Liver (tissue), 9 donors: ENCODE results near the gene KCNK2. TPM values are rescaled to one million over a fixed set of nuclear protein-coding genes. Genes with fewer than 3 reads are reported as not detected.

Experiments
- DNase-seq: peaks from one replicate; pipeline ENCODE4 v3.0.0-alpha.2; 2017; ENCODE audit warnings: low spot score
- H3K27ac ChIP-seq, 2 donors: one replicate each; pipeline ENCODE4 v1.7.0; 2013; ENCODE audit warnings: inconsistent platforms in 2 of 2, low read length in 2 of 2, control low read depth in 1 of 2, low read depth in 1 of 2, mild to moderate bottlenecking in 1 of 2
- H3K27me3 ChIP-seq, 4 donors: one replicate each; pipeline versions ENCODE4 v1.6.1 to v1.7.0; 2013; ENCODE audit warnings: low read length in 3 of 4, inconsistent platforms in 1 of 4, mild to moderate bottlenecking in 1 of 4, moderate library complexity in 1 of 4; ENCODE audit not compliant: control insufficient read depth in 4 of 4, insufficient read depth in 4 of 4
- H3K36me3 ChIP-seq, 4 donors: one replicate each; pipeline versions ENCODE4 v1.6.1 to v1.7.0; 2013; ENCODE audit warnings: low read length in 3 of 4, mild to moderate bottlenecking in 3 of 4, low read depth in 1 of 4, moderate library complexity in 1 of 4; ENCODE audit not compliant: control insufficient read depth in 4 of 4, insufficient read depth in 3 of 4
- H3K4me1 ChIP-seq, 4 donors: one replicate each; pipeline versions ENCODE4 v1.6.1 to v1.7.0; 2013; ENCODE audit warnings: low read length in 3 of 4, mild to moderate bottlenecking in 3 of 4, moderate library complexity in 1 of 4; ENCODE audit not compliant: control insufficient read depth in 4 of 4, insufficient read depth in 4 of 4
- H3K4me3 ChIP-seq, 3 donors: one replicate each; pipeline versions ENCODE4 v1.6.1 to v1.7.0; 2013; ENCODE audit warnings: low read length in 3 of 3, control low read depth in 1 of 3, low read depth in 1 of 3, mild to moderate bottlenecking in 1 of 3
- H3K9ac ChIP-seq, 2 donors: one replicate each; pipeline ENCODE4 v1.7.0; 2013; ENCODE audit warnings: low read length in 2 of 2, mild to moderate bottlenecking in 2 of 2, moderate library complexity in 2 of 2, control low read depth in 1 of 2, low read depth in 1 of 2
- H3K9me3 ChIP-seq, 4 donors: one replicate each; pipeline versions ENCODE4 v1.6.1 to v1.7.0; 2013; ENCODE audit warnings: low read length in 3 of 4; ENCODE audit not compliant: control insufficient read depth in 4 of 4
- ATF3 ChIP-seq: IDR thresholded peaks from 2 replicates; pipeline ENCODE4 v1.6.1; 2016; ENCODE audit warnings: antibody characterized with exemption
- CTCF ChIP-seq: fragments of 150-350 bp; IDR thresholded peaks from 2 replicates; pipeline ENCODE4 v1.5.1; 2017; ENCODE audit warnings: improper control_type of control experiment, low read depth, low read length; ENCODE audit not compliant: missing input control
- EGR1 ChIP-seq, 2 donors: IDR thresholded peaks; 2 replicates each; pipeline ENCODE4 v1.6.1; 2016 to 2018; ENCODE audit warnings: antibody characterized with exemption in 2 of 2, low read depth in 2 of 2
- FOXA1 ChIP-seq: IDR thresholded peaks from 2 replicates; pipeline ENCODE4 v1.6.1; 2016; ENCODE audit warnings: antibody characterized with exemption
- FOXA2 ChIP-seq: IDR thresholded peaks from 2 replicates; pipeline ENCODE4 v1.6.1; 2016; ENCODE audit warnings: antibody characterized with exemption
- GABPA ChIP-seq, 2 donors: IDR thresholded peaks in 1 of 2; conservative IDR thresholded peaks in 1 of 2; 2 replicates each; pipeline ENCODE4 v1.6.1; 2016; ENCODE audit warnings: antibody characterized with exemption in 2 of 2, mild to moderate bottlenecking in 1 of 2, moderate library complexity in 1 of 2
- HNF4A ChIP-seq, 2 donors: conservative IDR thresholded peaks; 2 replicates each; pipeline ENCODE4 v1.6.1; 2016; ENCODE audit warnings: antibody characterized with exemption in 2 of 2, mild to moderate bottlenecking in 2 of 2
- HNF4G ChIP-seq: IDR thresholded peaks from 2 replicates; pipeline ENCODE4 v1.6.1; 2016; ENCODE audit warnings: antibody characterized with exemption
- JUND ChIP-seq, 2 donors: IDR thresholded peaks; 2 replicates each; pipeline ENCODE4 v1.6.1; 2016; ENCODE audit warnings: antibody characterized with exemption in 2 of 2
- MAX ChIP-seq: IDR thresholded peaks from 2 replicates; pipeline ENCODE4 v1.6.1; 2016; ENCODE audit warnings: antibody characterized with exemption
- RAD21 ChIP-seq, 2 donors: IDR thresholded peaks; 2 replicates each; pipeline ENCODE4 v1.6.1; 2016; ENCODE audit warnings: antibody characterized with exemption in 2 of 2, mild to moderate bottlenecking in 2 of 2
- REST ChIP-seq: IDR thresholded peaks from 2 replicates; pipeline ENCODE4 v1.6.1; 2016; ENCODE audit warnings: antibody characterized with exemption, mild to moderate bottlenecking
- RXRA ChIP-seq, 2 donors: IDR thresholded peaks; 2 replicates each; pipeline ENCODE4 v1.6.1; 2017 to 2018; ENCODE audit warnings: antibody characterized with exemption in 2 of 2, mild to moderate bottlenecking in 1 of 2
- SP1 ChIP-seq: IDR thresholded peaks from 2 replicates; pipeline ENCODE4 v1.6.1; 2018; ENCODE audit warnings: antibody characterized with exemption, mild to moderate bottlenecking
- TAF1 ChIP-seq: conservative IDR thresholded peaks from 2 replicates; pipeline ENCODE4 v1.6.1; 2016; ENCODE audit warnings: antibody characterized with exemption, mild to moderate bottlenecking
- YY1 ChIP-seq: IDR thresholded peaks from 2 replicates; pipeline ENCODE4 v1.6.1; 2016; ENCODE audit warnings: antibody characterized with exemption, mild to moderate bottlenecking
- WGBS: extraction: QIAGEN DNeasy Blood & Tissue Kit; methylation state at CpG from one replicate; pipeline ENCODE4 v1.1.7; 2013; 5-methylcytosine and 5-hydroxymethylcytosine counted together
- polyA plus RNA-seq, 2 donors: library from polyadenylated mRNA; stranded (reverse) in 1 of 2; unstranded in 1 of 2; fragments of 200-250 nt in 1 of 2; fragments of >200 nt in 1 of 2; fragmentation: Nextera tagmentation in 1 of 2; extraction: Ambion mirVana in 1 of 2; gene quantifications; one replicate each; pipeline versions ENCODE4 v1.2.1 to v1.2.3, GENCODE V29; 2013 to 2015
- total RNA-seq, 2 donors: library from RNA; depleted of rRNA; stranded (reverse); fragments of >200 nt; gene quantifications; one replicate each; pipeline ENCODE4 v1.2.3, GENCODE V29; 2014
- donor health status: healthy.
- donor health status: healthy.
- donor health status: healthy.
- donor health status: healthy.
- donor health status: healthy.

The KCNK2 gene
- total and polyA plus RNA-seq, 4 donors: 0.01 to 0.08 TPM; not detected in 2

- TF ChIP-seq SP1: no peak
Measured at GRCh38 chr1:215143497-215143896, 61.0 kb downstream of the KCNK2 start (continued).

GRCh38 chr1:215146240-215146975 is 63.9 kb downstream of the KCNK2 start:
- Histone ChIP-seq H3K36me3 (no peaks in the 10 kb centered on the region), H3K4me1 (peaks cover 0 to 7% (median 2%) of the 10 kb centered on the region in 4 donors), H3K27me3 (no peaks in the 10 kb centered on the region), H3K9me3 (peaks cover 0 to 2% (median under 1%) of the 10 kb centered on the region in 4 donors), H3K27ac (no peak overlapping the region), H3K4me3 (no peak overlapping the region), H3K9ac (no peak overlapping the region)
- 51% methylated on average over 8 of the region's 8 CpGs for WGBS
- no peak for DNase-seq
- TF ChIP-seq HNF4A (conservative IDR thresholded peaks at IDR 0.05) (no peak), EGR1 (IDR thresholded peaks at IDR 0.05; ENCODE audit: low read depth in 2 of 2) (no peak), YY1 (peak; percentile 76), TAF1 (no peak), FOXA1 (no peak), RAD21 (IDR thresholded peaks at IDR 0.05) (peak; percentile 67 to 74), CTCF (peak; percentile 54)

GRCh38 chr1:215147024-215147423 is 64.5 kb downstream of the KCNK2 start:
- Histone ChIP-seq H3K4me1 (peaks cover 0 to 7% (median 2%) of the 10 kb centered on the region in 4 donors), H3K9ac (no peak overlapping the region), H3K27ac (no peak overlapping the region), H3K36me3 (no peaks in the 10 kb centered on the region), H3K27me3 (no peaks in the 10 kb centered on the region), H3K4me3 (no peak overlapping the region), H3K9me3 (no peaks in the 10 kb centered on the region)
- 69% methylated on average over 3 of the region's 3 CpGs for WGBS
- DNase-seq: no peak
- TF ChIP-seq ATF3: no peak
- TF ChIP-seq MAX: no peak
- TF ChIP-seq SP1: no peak
- no peak for TF ChIP-seq TAF1
- no peak for TF ChIP-seq RXRA (IDR thresholded peaks at IDR 0.05)
- TF ChIP-seq FOXA2: no peak

- Histone ChIP-seq H3K27me3 (no peaks in the 10 kb centered on the region), H3K9me3 (peaks cover 0 to 1% (median 0%) of the 10 kb centered on the region in 4 donors), H3K27ac (no peak overlapping the region), H3K4me1 (no peaks in the 10 kb centered on the region), H3K4me3 (no peak overlapping the region), H3K9ac (no peak overlapping the region), H3K36me3 (no peaks in the 10 kb centered on the region)
- WGBS: 78% methylated on average over 2 of the region's 2 CpGs
- DNase-seq: no peak
- TF ChIP-seq HNF4G: no peak
- TF ChIP-seq SP1: no peak
- no peak for TF ChIP-seq FOXA2
- no peak for TF ChIP-seq EGR1 (IDR thresholded peaks at IDR 0.05; ENCODE audit: low read depth in 2 of 2)
- TF ChIP-seq REST: no peak
- TF ChIP-seq JUND (IDR thresholded peaks at IDR 0.05): no peak
- TF ChIP-seq GABPA (IDR thresholded peaks at IDR 0.05 in 1 of 2, conservative IDR thresholded peaks at IDR 0.05 in 1 of 2): no peak
Measured at GRCh38 chr1:215151841-215152549, 69.5 kb downstream of the KCNK2 start.
